A673 (cell line): ENCODE data around the gene GALNT2.

Source experiments
- CTCF ChIP-seq: fragments of 300-800, 200-600 bp; sonication (generic); conservative IDR thresholded peaks from 2 replicates; pipeline ENCODE4 v1.5.1; 2017; ENCODE audit warnings: low read depth, mild to moderate bottlenecking, antibody characterized with exemption, low read length, moderate library complexity, mixed read lengths
- EZH2 ChIP-seq: fragments of 200-600 bp; sonication (generic); IDR thresholded peaks from 2 replicates; pipeline ENCODE4 v1.6.1; 2017; ENCODE audit warnings: borderline replicate concordance, low read depth, mild to moderate bottlenecking, mixed read lengths, antibody characterized with exemption, low read length; ENCODE audit not compliant: poor library complexity, severe bottlenecking

GRCh38 chr1:230066466-230067404 is at the start of gene GALNT2:
- TF ChIP-seq CTCF (no peak), EZH2 (no peak)
